Measurements from ENCODE around the gene CHCHD6.

The CHCHD6 gene

DNA sequence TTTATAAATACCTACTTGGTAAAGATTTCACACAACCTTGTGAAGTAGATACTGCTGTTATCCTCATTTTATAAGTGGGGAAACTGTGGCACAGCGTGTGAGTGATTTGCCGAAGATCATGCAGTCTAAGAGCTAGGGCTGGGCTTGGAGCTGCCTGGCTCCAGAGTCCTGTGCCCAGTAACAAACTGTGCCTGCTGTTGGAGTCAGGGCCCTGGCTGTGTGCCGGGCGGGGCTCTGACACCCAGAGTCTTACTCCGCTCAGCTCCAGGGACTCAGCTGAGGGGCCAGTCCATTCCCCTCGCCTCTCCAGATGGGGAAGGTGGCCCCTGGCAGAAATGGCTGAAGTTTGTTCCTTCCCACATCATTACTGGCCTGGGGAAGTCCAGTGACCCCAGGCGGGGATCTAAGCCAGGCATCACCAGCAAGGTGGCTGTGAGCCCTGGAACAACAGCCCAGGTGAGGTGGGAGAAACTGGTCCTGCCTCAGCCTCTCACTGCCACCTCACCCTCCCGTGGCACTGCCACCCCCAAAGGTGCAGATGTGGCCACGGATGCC lies 261.6 kb downstream of the CHCHD6 start:
- DNase-seq (no peak), ATAC-seq (no peak)
- no peak overlapping the region for H3K27ac Mint-ChIP-seq
- no peaks in the 10 kb centered on the region for H3K36me3 Mint-ChIP-seq (ENCODE audit: low read depth)
- H3K4me3 Mint-ChIP-seq: no peak overlapping the region
- peaks cover 3% of the 10 kb centered on the region for H3K27me3 Mint-ChIP-seq
- H3K9me3 Mint-ChIP-seq: no peaks in the 10 kb centered on the region
- H3K4me1 Mint-ChIP-seq: no peaks in the 10 kb centered on the region

GRCh38 chr3:126967386-126967785 lies 263.3 kb downstream of the CHCHD6 start:
- H3K4me3 Mint-ChIP-seq: no peak overlapping the region
- no peak for DNase-seq
- H3K27me3 Mint-ChIP-seq: peaks cover 3% of the 10 kb centered on the region
- no peaks in the 10 kb centered on the region for H3K36me3 Mint-ChIP-seq (ENCODE audit: low read depth)
- no peaks in the 10 kb centered on the region for H3K9me3 Mint-ChIP-seq
- peaks cover 3% of the 10 kb centered on the region for H3K4me1 Mint-ChIP-seq
- ATAC-seq: no peak
- H3K27ac Mint-ChIP-seq: no peak overlapping the region

DNA sequence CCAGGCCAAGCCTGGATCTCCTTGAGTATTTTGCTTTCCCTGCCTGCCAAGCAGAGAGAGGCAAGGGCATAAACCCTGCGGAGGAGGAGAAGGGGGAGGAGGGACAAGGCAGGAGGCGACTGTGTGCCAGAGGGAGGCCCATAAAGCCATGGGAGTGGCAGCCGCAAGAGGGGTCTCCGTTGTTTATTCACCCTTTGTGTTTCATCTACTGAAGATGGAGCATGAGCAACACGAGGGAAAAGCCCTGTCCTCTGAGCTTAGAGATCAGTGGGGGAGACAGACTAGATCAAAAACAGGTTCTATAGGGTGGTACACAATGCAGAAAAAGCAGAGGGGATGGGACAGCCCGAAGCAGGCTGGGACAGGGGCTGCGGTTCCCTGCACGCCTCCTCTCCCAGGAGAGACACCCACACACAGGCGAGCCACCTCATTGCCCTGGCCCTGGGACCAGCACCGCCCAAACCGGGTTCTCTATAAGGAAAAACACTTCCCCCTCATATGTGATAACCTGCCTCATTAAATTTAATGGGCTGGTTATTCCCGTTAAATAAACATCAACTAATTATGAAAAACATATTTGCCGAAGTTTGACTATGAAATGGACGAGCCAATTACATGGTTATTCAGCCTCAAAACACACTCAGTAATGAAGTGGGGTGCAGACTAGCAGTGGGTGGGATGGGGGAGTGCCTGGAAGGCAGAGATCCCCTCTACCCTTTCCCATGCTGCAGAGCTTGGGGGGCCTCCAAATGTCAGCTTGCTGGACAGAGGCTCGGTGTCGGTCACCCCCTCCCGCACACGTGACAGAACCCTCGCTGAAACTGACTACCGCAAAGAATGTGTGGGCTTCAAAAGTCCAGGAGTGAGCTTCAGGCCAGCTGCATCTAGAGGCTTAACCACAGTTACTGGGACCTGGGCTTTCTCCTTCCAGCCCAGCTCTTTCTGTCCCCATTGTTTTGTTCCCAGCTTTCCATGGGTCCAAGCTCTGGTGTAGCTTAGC lies 264.7 kb downstream of the CHCHD6 start:
- H3K27ac Mint-ChIP-seq: no peak overlapping the region
- ATAC-seq: no peak
- no peaks in the 10 kb centered on the region for H3K36me3 Mint-ChIP-seq (ENCODE audit: low read depth)
- DNase-seq: no peak
- H3K4me3 Mint-ChIP-seq: no peak overlapping the region
- peaks cover 3% of the 10 kb centered on the region for H3K27me3 Mint-ChIP-seq
- peaks cover 3% of the 10 kb centered on the region for H3K4me1 Mint-ChIP-seq
- H3K9me3 Mint-ChIP-seq: no peaks in the 10 kb centered on the region

GRCh38 chr3:126969586-126969985 lies 265.5 kb downstream of the CHCHD6 start:
- H3K9me3 Mint-ChIP-seq: peaks cover 7% of the 10 kb centered on the region
- no peak for DNase-seq
- H3K27ac Mint-ChIP-seq: no peak overlapping the region
- no peak overlapping the region for H3K4me3 Mint-ChIP-seq
- H3K27me3 Mint-ChIP-seq: peaks cover 5% of the 10 kb centered on the region
- H3K4me1 Mint-ChIP-seq: peaks cover 3% of the 10 kb centered on the region
- no peak for ATAC-seq
- H3K36me3 Mint-ChIP-seq (ENCODE audit: low read depth): peaks cover 3% of the 10 kb centered on the region

GRCh38 chr3:126970101-126970500 lies 266.1 kb downstream of the CHCHD6 start:
- H3K27ac Mint-ChIP-seq: no peak overlapping the region
- peaks cover 12% of the 10 kb centered on the region for H3K9me3 Mint-ChIP-seq
- H3K27me3 Mint-ChIP-seq: peaks cover 5% of the 10 kb centered on the region
- peaks cover 4% of the 10 kb centered on the region for H3K36me3 Mint-ChIP-seq (ENCODE audit: low read depth)
- DNase-seq (no peak), ATAC-seq (no peak)
- H3K4me1 Mint-ChIP-seq: peaks cover 3% of the 10 kb centered on the region
- no peak overlapping the region for H3K4me3 Mint-ChIP-seq

GRCh38 chr3:126970921-126971320 lies 266.9 kb downstream of the CHCHD6 start:
- H3K36me3 Mint-ChIP-seq (ENCODE audit: low read depth): peaks cover 6% of the 10 kb centered on the region
- peaks cover 5% of the 10 kb centered on the region for H3K27me3 Mint-ChIP-seq
- no peak for ATAC-seq
- peaks cover 3% of the 10 kb centered on the region for H3K4me1 Mint-ChIP-seq
- DNase-seq: no peak
- no peak overlapping the region for H3K27ac Mint-ChIP-seq
- peaks cover 15% of the 10 kb centered on the region for H3K9me3 Mint-ChIP-seq
- H3K4me3 Mint-ChIP-seq: no peak overlapping the region

- no peak overlapping the region for H3K27ac Mint-ChIP-seq
- ATAC-seq (peak; percentile 37), DNase-seq (no peak)
- no peak overlapping the region for H3K4me3 Mint-ChIP-seq
- H3K4me1 Mint-ChIP-seq: peaks cover 3% of the 10 kb centered on the region
- peaks cover 15% of the 10 kb centered on the region for H3K9me3 Mint-ChIP-seq
- peaks cover 6% of the 10 kb centered on the region for H3K36me3 Mint-ChIP-seq (ENCODE audit: low read depth)
- H3K27me3 Mint-ChIP-seq: peaks cover 5% of the 10 kb centered on the region
These were observed 267.9 kb downstream of the CHCHD6 start for GRCh38 chr3:126971891-126972351.

DNA sequence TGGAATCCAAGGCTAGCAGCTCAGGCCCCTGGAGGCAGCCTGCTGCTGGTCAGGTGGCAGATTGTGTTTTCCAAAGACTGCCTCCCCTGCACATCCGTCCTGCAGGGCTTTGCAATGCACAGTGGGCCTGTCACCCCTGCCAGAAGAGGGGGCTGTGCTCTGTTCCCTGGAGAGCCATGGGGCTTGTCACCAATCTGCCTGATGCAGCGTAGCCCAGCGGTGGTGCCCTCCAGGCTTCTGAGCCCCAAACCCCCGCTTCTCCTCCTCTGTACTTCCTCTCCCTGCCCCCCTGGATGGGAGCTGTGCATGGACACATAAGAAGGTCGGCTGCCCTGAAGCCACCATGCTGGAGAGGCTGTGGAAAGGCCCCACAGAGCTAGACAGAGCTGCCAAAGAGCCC lies 268.8 kb downstream of the CHCHD6 start:
- H3K27me3 Mint-ChIP-seq: peaks cover 6% of the 10 kb centered on the region
- H3K27ac Mint-ChIP-seq: no peak overlapping the region
- ATAC-seq (no peak), DNase-seq (no peak)
- peaks cover 15% of the 10 kb centered on the region for H3K9me3 Mint-ChIP-seq
- peaks cover 3% of the 10 kb centered on the region for H3K4me1 Mint-ChIP-seq
- H3K36me3 Mint-ChIP-seq (ENCODE audit: low read depth): peaks cover 6% of the 10 kb centered on the region
- no peak overlapping the region for H3K4me3 Mint-ChIP-seq

DNA sequence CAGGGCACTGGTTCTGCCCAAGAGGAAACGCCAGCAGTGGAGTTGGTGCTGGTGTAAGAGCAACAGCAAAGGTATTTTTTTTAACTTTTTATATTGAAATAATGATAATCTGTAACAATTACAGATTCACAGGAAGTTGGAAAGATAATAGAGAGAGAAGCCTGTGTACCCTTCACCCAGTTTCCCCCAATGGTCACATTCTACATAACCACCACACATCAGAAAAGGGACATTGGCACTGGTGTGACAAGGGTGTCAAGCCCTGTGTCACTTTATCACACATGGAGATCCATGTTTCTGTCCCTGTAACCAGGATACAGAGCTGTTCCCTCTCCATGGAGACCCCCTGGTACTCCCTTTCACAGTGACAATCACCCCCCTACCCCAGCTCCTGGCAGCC lies 269.8 kb downstream of the CHCHD6 start:
- DNase-seq: no peak
- H3K27ac Mint-ChIP-seq: no peak overlapping the region
- ATAC-seq: no peak
- peaks cover 6% of the 10 kb centered on the region for H3K36me3 Mint-ChIP-seq (ENCODE audit: low read depth)
- peaks cover 15% of the 10 kb centered on the region for H3K9me3 Mint-ChIP-seq
- peaks cover 3% of the 10 kb centered on the region for H3K4me1 Mint-ChIP-seq
- peaks cover 14% of the 10 kb centered on the region for H3K27me3 Mint-ChIP-seq
- H3K4me3 Mint-ChIP-seq: no peak overlapping the region

DNA sequence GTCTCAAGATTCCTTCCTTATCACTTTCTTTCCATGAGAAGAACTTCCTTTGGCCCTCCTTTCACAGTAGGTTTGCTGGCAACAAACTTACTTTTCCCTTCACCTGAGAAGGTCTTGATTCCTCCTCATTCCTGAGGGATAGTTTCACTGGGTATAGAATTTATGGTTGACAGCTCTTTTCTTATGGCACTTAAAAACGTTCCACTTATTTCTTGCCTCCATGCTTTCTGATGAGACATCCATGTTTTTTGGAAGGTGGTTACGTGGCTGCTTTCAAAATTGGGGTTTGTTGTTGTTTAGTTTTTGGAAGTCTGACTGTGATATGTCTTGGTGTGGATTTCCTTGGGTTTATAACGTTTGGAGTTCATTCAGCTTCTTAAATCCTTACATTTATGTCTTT lies 270.7 kb downstream of the CHCHD6 start:
- no peak for ATAC-seq
- Mint-ChIP-seq H3K27me3 (peaks cover 14% of the 10 kb centered on the region), H3K4me1 (peaks cover 11% of the 10 kb centered on the region)

DNA sequence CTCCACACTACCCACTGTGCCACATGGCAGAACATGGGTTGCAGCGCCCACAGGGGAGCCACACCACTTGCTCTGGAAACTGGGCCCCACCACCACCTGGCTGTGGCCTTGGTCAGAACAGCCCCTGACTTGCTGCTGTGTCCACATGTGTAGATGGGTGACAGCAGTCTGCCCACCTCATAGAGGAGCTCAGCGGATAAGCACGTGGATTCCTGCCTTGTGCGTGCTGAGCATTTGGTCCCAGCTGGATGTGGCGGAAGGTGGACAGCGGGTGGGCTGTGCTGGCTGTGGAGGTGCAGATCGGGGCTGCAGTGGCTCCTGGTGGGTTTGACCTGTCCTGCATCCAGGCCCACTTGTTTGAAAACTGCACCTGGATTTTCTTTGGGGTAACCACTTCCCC lies 272.9 kb downstream of the CHCHD6 start:
- no peak overlapping the region for H3K27ac Mint-ChIP-seq
- peaks cover 15% of the 10 kb centered on the region for H3K9me3 Mint-ChIP-seq
- DNase-seq: no peak
- no peak for ATAC-seq
- peaks cover 18% of the 10 kb centered on the region for H3K4me1 Mint-ChIP-seq
- H3K27me3 Mint-ChIP-seq: peaks cover 13% of the 10 kb centered on the region
- H3K36me3 Mint-ChIP-seq (ENCODE audit: low read depth): peaks cover 6% of the 10 kb centered on the region
- H3K4me3 Mint-ChIP-seq: no peak overlapping the region

More for the DNA sequence above, 270.7 kb downstream of the CHCHD6 start:
- Mint-ChIP-seq H3K4me3 (no peak overlapping the region), H3K36me3 (ENCODE audit: low read depth) (peaks cover 6% of the 10 kb centered on the region), H3K27ac (no peak overlapping the region), H3K9me3 (peaks cover 15% of the 10 kb centered on the region)
- DNase-seq: no peak

GRCh38 chr3:126977821-126978220 lies 273.8 kb downstream of the CHCHD6 start:
- H3K36me3 Mint-ChIP-seq (ENCODE audit: low read depth): peaks cover 6% of the 10 kb centered on the region
- no peak overlapping the region for H3K27ac Mint-ChIP-seq
- H3K4me3 Mint-ChIP-seq: no peak overlapping the region
- H3K9me3 Mint-ChIP-seq: peaks cover 15% of the 10 kb centered on the region
- no peak for DNase-seq
- H3K4me1 Mint-ChIP-seq: peaks cover 22% of the 10 kb centered on the region
- no peak for ATAC-seq
- peaks cover 13% of the 10 kb centered on the region for H3K27me3 Mint-ChIP-seq

- H3K27me3 Mint-ChIP-seq: peaks cover 13% of the 10 kb centered on the region
- peaks cover 6% of the 10 kb centered on the region for H3K36me3 Mint-ChIP-seq (ENCODE audit: low read depth)
- no peak for ATAC-seq
These were observed 274.3 kb downstream of the CHCHD6 start for GRCh38 chr3:126978291-126978690.

GRCh38 chr3:126979046-126979628 lies 275.1 kb downstream of the CHCHD6 start:
- ATAC-seq: no peak
- no peak overlapping the region for H3K27ac Mint-ChIP-seq

More at GRCh38 chr3:126978291-126978690, 274.3 kb downstream of the CHCHD6 start:
- no peak for DNase-seq
- no peak overlapping the region for H3K27ac Mint-ChIP-seq
- H3K4me3 Mint-ChIP-seq: no peak overlapping the region
- peaks cover 15% of the 10 kb centered on the region for H3K9me3 Mint-ChIP-seq
- H3K4me1 Mint-ChIP-seq: peaks cover 22% of the 10 kb centered on the region

More at GRCh38 chr3:126979046-126979628, 275.1 kb downstream of the CHCHD6 start:
- peaks cover 13% of the 10 kb centered on the region for H3K9me3 Mint-ChIP-seq
- no peak overlapping the region for H3K4me3 Mint-ChIP-seq
- DNase-seq: no peak
- H3K4me1 Mint-ChIP-seq: peaks cover 22% of the 10 kb centered on the region
- peaks cover 5% of the 10 kb centered on the region for H3K36me3 Mint-ChIP-seq (ENCODE audit: low read depth)
- peaks cover 12% of the 10 kb centered on the region for H3K27me3 Mint-ChIP-seq

Data from activated naive CD8-positive, alpha-beta T cell treated with anti-CD3 and anti-CD28 coated beads, Interleukin-2, amount 50 U/mL, for 24 hours (primary cell).